HG03469 (cell line): ENCODE data around the gene PRKCB.

Experiments used
- ATAC-seq: cut with Tn5 transposase; IDR thresholded peaks from one replicate; pipeline ENCODE4 v1.9.1; 2021; ENCODE audit warnings: mild to moderate bottlenecking, moderate library complexity, moderate number of reproducible peaks; ENCODE audit not compliant: unreplicated experiment

The PRKCB gene

DNA sequence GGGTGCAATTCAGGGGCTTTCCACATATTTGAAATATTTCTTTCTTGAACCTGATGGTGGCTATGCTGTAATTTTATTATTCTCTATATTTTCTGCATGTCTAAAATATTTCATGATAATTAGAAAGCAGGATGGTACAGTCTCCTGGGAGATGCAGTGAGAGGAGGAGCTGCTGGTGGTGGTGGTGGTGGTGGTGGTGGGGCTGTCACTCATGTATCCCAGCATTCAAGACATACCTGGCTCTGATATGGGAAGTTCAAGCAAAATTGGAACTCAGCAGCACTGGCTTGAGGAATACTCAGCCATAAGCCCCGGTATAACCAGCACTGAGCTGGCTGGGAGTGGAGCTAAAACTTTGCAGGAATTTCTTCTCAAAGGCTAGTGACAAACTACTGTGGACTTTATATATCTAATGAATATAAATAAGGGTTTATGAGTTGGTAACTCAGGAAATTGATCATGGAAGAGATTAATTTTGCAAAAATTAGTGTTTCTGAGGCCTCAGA lies 200.3 kb downstream of the PRKCB start:
- no peak for ATAC-seq

DNA sequence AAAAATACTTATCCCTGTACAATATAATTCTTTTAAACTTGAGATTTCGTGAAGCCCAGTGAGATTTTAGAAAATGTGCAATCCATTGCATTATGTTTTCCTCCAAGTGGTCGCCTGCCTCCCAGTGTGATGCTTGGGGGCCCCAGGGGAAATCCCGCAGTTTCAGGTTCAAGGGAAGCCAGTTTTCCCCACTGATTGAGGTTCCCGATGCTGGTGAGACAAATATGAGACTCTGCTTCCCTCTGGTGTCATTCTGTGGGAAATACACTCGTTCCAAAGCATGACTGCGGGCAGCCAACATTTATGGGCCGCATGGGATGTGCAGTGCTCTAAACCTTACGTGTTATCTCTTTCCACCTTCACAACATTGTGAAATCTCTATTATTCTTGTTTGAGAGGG lies 200.8 kb downstream of the PRKCB start:
- no peak for ATAC-seq

DNA sequence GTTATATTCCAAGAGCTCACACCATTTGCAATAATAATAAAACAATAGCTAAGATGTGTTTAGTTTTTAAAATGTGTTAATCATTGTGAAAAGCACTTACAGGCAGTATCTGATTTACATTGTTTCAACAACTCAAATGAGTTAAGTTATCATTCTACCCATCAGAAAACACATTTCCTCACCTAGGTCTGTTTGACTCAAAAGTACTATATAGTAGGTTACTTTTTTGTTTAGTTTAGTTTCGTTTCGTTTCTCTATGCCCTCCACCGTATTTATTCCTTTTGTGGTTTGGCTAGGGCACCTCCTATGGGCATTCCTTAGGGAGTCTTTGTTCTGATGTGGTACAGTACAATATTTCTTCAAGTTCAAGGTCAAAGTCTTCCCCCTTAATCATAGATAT lies 201.6 kb downstream of the PRKCB start:
- no peak for ATAC-seq

DNA sequence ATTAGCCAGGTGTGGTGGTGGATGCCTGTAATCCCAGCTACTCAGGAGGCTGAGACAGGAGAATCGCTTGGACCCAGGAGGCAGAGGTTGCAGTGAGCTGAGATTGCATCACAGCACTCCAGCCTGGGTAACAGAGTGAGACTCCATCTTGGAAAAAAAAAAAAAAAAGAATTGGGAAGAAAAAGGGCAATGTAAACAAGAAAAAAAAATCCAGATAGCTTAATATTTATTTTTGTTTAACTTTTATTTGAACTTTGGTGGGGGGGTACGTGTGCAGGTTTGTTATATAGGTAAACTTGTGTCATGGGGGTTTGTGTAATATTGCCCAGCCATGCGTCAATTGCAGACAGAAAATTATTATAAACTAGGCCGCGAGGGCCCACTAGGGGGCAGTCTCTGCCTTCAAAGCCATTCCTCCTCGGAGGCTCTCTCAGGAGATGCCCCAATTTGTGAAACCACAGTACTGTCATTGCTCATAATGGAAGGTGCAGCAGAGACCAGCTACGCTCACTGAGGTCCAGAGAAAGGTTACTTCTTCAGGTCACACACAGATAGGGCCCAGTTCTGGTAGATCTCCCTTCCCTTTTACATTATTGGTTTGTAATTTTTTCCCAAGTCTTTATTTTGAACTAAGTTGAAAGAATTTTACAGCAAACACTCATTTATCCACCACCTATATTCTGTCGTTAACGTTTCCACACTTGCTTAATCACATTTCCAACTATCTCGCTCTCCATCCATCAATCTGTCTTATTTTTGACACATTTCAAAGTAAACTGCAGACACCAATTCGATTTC lies 206.2 kb downstream of the PRKCB start:
- ATAC-seq = no peak

DNA sequence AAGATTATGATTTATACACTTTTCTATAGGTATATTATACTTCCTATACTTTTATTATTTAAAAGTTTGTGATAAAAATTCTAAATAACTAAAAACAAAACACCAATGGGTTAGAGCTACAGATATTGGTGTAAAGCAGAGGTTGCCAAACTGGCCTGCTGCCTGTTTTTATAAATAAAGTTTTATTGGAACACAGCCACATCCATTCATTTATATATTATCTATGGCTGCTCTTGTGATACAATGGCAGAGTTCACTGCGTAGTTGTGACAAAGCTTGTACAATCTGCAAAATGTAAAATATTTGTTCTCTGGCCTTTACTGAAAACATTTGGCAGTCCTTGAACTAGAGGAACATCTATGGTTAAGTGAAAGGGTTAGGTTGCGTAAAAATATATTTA lies 208.7 kb downstream of the PRKCB start:
- ATAC-seq = no peak

DNA sequence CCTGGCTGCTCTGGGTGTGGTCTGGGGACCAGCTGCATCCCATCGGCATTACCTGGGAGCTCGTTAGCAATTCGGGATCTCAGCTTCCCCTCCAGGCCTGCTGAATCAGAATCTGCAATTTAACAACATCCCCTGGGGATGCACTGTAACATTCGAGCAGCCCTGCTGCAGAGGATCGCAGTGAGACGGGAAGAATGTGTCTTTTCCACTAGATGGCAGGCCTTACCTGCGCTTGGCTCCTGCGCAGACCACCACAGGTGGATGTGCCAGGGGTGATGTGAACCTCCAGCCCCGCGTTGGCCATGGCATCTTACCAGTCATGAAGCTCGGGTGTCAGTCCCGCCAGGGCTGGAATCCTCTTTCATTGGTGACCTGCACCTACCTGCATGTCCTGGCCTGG lies 209.9 kb downstream of the PRKCB start:
- ATAC-seq = no peak

DNA sequence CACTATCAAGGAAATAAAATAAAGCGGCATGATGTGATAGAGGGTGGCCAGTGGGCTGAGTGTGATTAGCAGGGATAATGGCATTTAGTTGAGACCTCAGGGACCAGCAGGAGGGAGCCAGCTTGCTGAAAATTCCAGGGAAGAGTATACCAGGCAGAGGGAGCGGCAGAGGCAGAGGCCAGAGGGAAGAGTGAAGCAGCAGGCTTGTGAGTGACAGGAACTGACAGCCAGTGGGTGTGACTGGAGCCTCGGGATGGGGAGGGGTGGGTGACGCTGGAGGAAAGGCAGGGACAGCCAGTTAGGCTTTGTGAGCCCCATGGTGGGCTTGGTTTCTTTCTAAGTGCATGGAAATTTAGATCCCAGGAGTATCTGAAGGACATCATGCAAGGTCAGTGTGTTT lies 210.7 kb downstream of the PRKCB start:
- ATAC-seq = no peak

DNA sequence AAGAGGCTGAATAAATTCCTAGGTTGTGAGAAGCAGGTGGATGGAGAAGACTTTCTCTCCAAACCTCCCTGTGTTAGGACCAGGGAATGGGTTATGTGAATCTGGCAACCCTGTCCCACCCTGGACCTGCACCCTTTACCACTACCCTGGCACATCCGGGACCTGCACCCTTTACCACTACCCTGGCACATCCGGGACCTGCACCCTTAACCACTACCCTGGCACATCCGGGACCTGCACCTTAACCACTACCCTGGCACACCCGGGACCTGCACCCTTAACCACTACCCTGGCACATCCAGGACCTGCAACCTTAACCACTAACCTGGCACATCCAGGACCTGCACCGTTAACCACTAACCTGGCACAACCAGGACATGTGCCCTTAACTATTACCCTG lies 213.3 kb downstream of the PRKCB start:
- no peak for ATAC-seq

DNA sequence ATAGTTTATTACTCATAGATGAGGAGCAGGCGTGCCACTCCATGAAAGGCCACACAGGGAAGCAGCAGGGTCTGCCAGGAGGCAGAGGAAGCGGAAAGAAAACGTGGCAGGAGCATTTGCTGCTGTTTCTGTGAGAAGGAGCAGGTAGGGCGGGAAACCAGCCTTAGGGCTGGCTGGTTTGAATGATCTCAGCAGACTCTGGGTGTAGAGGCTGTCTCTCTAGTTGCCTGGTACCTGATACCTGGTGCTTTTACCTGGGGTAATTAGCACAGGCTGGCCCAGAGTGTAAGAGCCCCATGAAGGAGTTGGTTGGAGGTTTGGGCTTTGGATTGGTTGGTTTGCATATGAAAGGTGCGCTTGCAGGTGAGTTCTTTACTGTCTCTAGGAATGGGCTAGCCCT lies 215.3 kb downstream of the PRKCB start:
- no peak for ATAC-seq

DNA sequence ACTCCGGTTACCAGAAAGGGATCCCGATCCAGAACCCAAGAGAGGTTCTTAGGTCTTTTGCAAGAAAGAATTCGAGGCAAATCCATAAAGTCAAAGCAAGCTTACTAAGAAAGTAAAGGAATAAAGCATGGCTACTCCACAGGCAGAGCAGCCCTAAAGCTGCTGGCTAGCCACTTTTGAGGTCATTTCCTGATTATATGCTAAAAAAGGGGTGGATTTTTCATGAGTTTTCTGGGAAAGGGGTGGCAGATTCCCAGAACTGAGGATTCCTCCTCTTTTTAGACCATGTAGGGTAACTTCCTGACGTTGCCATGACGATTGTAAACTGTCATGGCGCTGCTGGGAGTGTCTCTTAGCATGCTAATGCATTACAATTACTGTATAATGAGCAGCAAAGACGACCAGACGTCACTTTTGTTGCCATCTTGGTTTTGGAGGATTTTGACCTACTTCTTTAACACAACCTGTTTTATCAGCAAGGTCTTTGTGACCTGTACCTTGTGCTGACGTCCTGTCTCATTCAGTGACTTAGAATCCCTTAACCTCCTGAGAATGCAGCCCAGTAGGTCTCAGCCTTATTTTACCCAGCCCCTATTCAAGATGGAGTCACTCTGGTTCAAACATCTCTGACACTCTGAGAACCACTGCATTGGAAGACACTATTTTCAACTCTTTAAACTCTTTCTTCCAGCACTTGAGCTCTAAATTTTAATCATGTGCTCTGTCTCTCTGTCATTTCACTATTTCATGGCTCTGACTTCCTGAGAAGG lies 216.7 kb downstream of the PRKCB start:
- ATAC-seq = no peak

DNA sequence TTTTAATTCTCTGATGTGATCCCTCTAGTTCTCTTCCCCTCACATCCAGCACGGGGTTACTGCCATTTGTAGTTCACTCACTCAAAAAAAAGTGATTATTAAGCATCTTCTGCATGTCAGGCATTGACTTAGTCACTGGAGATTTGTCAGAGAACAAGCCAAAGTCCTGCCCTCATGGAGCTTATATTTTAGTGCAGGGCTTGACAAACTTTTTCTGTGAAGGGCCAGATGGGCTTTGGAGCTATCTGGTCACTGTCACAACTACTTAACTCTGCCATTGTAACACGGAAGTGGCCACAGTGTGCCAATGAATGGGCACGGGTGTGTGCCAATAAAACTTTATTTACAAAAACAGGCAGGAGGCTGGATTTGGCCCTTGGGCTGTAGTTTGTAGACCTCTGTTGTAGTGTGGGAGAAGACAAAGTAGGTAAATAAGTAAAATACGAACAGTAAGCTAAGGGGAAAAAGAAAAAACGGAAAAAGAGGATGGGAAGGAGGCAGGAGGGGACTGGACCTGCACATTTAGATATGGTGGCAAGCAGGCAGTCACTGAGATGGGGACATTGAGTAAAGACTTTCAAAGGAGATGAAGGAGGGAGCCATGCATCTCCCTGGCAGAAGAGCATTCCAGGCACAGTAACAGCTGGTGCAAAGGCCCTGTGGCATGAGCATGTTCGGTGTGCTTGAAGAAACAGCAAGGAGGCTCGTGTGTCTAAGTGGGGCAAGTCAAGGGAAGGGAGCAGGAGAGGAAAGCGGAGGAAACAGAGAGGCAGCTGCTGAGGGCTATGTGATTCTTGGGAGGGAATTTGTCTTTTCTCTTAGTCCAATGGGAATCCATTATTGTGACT lies 217.5 kb downstream of the PRKCB start:
- ATAC-seq = no peak

DNA sequence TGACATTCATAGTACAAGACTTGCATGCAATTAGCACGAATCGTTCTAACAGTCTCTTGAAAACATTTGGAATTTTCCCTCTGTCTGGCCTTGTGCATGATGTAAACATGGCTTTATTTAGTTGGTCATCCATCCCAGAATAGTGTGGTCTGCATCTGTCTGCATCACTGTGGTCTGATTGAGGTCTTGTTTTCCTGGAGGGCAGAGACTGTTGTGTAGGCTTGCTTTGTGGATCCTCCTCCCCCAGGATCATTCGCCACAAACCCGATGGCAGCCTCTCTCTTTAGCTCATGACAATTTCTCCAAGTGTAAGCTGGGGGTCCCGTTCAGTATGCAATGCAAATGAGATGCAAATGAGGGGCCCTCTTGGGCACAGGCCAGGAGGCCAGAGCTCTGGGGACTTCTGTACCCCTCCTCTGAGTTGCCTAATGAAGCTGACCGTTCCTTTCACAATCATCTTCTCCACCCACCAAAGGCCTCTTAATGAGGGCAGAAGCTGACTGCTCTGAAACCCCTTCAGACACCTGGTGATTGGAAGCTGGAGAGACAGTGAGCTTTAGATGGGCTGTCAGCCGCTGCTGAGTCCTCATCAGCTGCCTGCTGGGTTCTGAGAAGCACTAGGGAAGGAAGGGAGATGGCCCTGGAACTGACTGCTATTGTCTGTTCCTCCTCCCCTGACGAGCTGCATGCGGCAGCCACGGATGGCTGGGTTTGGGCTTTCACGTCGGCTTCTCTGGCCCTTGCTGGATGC lies 219.1 kb downstream of the PRKCB start:
- no peak for ATAC-seq

DNA sequence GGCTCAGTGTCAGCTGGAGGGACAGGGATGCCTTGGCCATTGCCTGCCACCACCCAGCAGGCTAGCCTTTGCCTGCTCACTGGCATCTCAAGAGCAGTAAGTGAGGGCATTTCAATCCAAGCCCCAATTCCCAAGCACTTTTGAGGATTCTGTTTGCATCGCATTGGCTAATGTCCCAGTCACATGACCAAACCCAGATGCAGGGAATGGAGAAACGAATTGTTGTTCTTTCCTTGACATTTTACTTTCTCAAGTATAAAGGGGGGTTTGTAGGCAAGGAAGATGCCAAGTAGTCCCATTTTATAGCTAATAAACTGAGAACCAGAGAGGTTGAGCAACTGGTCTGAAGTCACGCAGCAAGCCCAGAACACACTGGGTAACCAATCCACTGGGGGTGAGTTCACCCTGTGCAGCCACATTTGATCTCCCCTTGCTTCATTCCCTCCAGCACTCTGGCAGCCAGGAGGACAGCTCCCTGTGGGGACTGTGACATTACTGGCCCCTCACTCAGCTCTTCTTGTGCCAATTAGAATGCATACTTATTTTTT lies 226.6 kb downstream of the PRKCB start:
- no peak for ATAC-seq

DNA sequence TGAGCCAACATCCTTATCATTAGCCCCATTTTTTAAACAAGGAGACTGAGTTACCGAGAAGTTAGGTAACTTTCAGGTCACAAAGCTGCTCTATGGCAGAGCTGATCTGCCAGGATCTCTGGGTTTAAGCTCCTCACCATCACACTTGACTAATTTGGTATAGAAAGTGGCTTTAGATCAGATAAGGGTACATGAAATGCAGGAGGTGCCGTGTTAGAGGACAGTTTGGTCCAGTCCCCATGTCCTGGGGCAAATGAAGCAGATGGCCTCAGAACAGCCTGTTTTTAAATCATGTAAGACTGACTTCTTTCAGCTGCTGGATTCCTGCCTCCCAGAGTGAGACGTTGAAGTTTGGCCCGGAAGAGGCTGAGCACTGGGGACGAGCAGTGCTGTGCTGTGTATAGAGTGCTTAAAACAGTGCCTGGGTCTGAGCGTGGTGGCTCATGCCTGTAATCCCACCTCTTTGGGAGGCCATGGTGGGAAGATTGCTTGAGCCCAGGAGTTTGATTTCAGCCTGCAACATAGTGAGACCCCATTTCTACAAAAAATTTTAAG lies 233.3 kb downstream of the PRKCB start:
- ATAC-seq = no peak

DNA sequence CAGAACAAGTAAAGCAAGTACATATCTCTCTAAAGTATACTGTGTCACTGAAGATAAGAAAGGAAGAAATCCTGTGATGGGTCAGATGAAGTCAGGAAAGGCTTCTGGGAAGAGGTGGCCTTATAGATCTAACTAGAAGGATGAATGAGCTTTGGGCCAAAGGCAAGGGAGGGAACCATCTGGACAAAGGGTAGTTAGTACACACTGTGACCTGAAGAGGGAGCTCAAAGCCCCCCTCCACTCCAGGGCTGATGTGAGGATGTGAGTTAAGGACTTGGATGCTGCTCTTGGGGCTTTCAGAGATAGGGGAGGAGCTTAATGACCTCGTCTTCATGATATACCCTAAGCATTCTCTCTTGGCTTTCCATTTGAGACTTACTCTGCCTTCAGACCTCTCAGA lies 235.1 kb downstream of the PRKCB start:
- ATAC-seq = no peak

DNA sequence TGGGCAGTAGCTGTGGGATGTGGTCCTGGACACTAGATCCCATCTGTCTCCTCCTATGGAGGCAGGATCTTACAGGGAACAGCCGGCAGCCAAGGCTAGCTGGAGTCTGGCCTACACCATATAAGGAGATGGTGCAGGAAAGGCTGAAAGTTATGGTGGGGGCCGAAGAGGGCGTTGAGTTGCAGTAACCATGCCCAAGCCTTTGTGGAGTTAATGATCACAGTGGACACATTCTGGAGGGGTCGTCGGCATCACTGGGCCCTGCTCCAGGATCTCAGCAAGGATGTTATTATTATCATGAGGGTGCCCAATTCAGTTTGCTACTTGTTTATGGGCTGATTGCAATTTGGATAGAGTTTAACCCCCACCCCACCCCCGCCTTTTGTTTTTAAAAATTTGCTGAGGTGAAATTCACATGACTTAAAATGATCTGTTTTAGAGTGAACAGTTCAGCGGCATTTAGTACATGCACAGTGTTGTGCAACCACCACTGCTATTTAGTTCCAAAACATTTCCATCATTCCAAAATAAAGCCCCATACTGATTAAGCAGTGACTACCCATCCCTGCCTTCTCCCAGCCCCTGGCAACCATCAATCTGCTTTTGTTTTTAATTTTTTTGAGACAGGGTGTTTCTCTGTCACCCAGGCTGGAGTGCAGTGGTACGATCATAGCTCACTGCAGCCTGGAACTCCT lies 236.0 kb downstream of the PRKCB start:
- ATAC-seq = no peak

DNA sequence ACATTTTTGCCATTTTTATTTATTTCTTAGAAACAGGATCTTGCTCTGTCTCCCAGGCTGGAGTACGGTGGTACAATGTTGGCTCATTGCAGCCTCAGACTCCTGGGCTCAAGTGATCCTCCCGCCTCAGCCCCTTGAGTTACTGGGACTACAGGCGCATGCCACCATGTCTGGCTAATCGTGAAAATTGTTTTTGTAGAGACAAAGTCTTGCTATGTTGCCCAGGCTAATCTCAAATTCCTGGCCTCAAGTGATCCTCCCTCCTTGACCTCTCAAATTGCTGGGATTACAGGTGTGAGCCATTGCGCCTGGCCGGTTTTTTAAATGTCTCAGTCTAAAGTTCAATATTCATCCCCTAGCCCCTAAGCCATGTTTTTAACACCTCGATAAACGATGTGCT lies 237.5 kb downstream of the PRKCB start:
- no peak for ATAC-seq

DNA sequence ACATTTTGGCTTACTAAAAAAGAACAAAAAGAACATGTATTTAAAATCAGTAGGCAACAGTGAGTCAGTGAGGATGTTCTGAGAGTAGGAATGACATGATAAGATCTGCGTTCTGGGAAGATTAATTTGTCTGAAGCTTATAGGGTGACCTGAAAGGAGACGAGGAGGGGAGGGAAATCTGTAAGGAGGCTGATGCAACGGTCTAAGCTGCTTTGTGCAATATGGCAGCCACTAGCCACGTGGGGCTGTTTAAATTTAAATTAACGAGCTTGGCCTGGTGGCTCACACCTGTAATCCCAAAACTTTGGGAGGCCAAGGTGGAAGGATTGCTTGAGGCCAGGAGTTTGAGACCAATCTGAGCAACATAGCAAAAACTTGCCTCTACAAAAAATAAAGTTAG lies 238.8 kb downstream of the PRKCB start:
- no peak for ATAC-seq

DNA sequence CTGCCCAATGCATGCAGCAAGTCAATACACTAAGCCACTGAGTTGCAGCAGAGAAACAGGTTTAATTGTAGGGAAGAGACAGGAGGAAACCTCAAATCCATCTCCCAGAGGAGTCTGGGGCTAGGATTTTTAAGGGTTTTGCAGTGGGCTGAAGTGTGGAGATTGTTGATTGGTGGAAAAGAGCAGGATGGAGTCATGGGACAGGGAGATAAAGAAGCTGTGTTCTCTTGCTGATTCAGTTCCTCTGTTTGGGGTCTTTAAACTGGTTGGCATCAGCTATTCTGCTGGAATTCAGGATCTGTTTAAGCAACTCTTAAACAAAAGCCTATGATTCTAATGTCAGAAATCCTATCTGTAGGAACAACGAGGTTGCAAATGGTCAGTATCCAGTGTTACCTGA lies 239.5 kb downstream of the PRKCB start:
- ATAC-seq = no peak
